AG04450 (cell line): Measurements from ENCODE around the gene HACD2. TPM values are rescaled to one million over a fixed set of nuclear protein-coding genes. Genes with fewer than 3 reads are reported as not detected.

Experiments used
- CTCF ChIA-PET: fragments of 300-600, 350-600 bp; formaldehyde crosslinking; extraction: SDS; loops from one replicate; lab custom pipeline; 2022; ENCODE audit warnings: antibody characterized with exemption, inconsistent platforms; lab: Charles Lee
- POLR2A ChIA-PET: fragments of 350-600 bp; formaldehyde crosslinking; extraction: SDS; loops from one replicate; lab custom pipeline; 2021; ENCODE audit warnings: antibody characterized with exemption, inconsistent platforms; lab: Yijun Ruan, JAX
- DNase-seq: peaks from one replicate; pipeline ENCODE4 v3.0.0-alpha.2; 2011; ENCODE audit warnings: low read depth, low spot score
- H3K27ac ChIP-seq: one replicate; pipeline ENCODE4 v1.5.1; 2012; ENCODE audit warnings: low read depth, low read length, control low read depth
- H3K27me3 ChIP-seq: one replicate; pipeline ENCODE4 v1.6.0; 2012; ENCODE audit warnings: low read length; ENCODE audit not compliant: control insufficient read depth, insufficient read depth
- H3K4me3 ChIP-seq: 2 replicates; pipeline ENCODE4 v1.5.1; 2011; ENCODE audit warnings: mild to moderate bottlenecking, low read depth, low read length, control low read depth
- H3K9me3 ChIP-seq: 2 replicates; pipeline ENCODE4 v1.5.1; 2012; ENCODE audit warnings: low read length; ENCODE audit not compliant: control insufficient read depth, insufficient read depth
- CTCF ChIP-seq: IDR thresholded peaks from 2 replicates; pipeline ENCODE4 v1.5.1; 2011; ENCODE audit warnings: low read depth, low read length, control low read depth, inconsistent platforms
- polyA plus RNA-seq: library from polyadenylated mRNA; depleted of rRNA; stranded (reverse); fragments of >200 nt; gene quantifications from 2 replicates; pipeline ENCODE4 v1.2.3, GENCODE V29; 2011

The HACD2 gene
- polyA plus RNA-seq, 1 experiment: 43.5 TPM

- DNase-seq: no peak
- Histone ChIP-seq H3K27ac (no peak overlapping the region), H3K4me3 (no peak overlapping the region), H3K9me3 (no peaks in the 10 kb centered on the region), H3K27me3 (peaks cover 44% of the 10 kb centered on the region)
- ChIA-PET CTCF (no interaction called here), POLR2A (no interaction called here)
- TF ChIP-seq CTCF: no peak
Observed at GRCh38 chr3:123469323-123469995, 115.4 kb downstream of the HACD2 start.

GRCh38 chr3:123467046-123467445 is 117.8 kb downstream of the HACD2 start:
- POLR2A ChIA-PET: no interaction called here
- TF ChIP-seq CTCF: no peak
- no peaks in the 10 kb centered on the region for H3K9me3 ChIP-seq
- DNase-seq: no peak
- H3K27ac ChIP-seq: no peak overlapping the region
- peaks cover 59% of the 10 kb centered on the region for H3K27me3 ChIP-seq
- H3K4me3 ChIP-seq: no peak overlapping the region
- CTCF ChIA-PET: interaction anchor here (0.9 kb wide), 1 partner anchor 138 kb away, joined by 4 read pairs; no protein-coding TSS in a partner anchor

GRCh38 chr3:123464211-123464610 is 120.6 kb downstream of the HACD2 start:
- H3K9me3 ChIP-seq: no peaks in the 10 kb centered on the region
- H3K27ac ChIP-seq: no peak overlapping the region
- H3K27me3 ChIP-seq: peaks cover 60% of the 10 kb centered on the region
- ChIA-PET CTCF (interaction anchor here (0.8 kb wide), 1 partner anchor 135 kb away, joined by 3 read pairs; no protein-coding TSS in a partner anchor), POLR2A (no interaction called here)
- TF ChIP-seq CTCF: no peak
- no peak overlapping the region for H3K4me3 ChIP-seq
- no peak for DNase-seq

GRCh38 chr3:123459862-123460261 is 125.0 kb downstream of the HACD2 start:
- no peak for TF ChIP-seq CTCF
- H3K27me3 ChIP-seq: peaks cover 55% of the 10 kb centered on the region

GRCh38 chr3:123458255-123458654 is 126.6 kb downstream of the HACD2 start:
- no peak for DNase-seq
- Histone ChIP-seq H3K27me3 (peaks cover 57% of the 10 kb centered on the region), H3K27ac (no peak overlapping the region), H3K4me3 (no peak overlapping the region), H3K9me3 (no peaks in the 10 kb centered on the region)
- TF ChIP-seq CTCF: no peak
- POLR2A ChIA-PET: no interaction called here
- CTCF ChIA-PET: interaction anchor here (1.1 kb wide), 1 partner anchor 129 kb away, joined by 4 read pairs; no protein-coding TSS in a partner anchor

More at GRCh38 chr3:123459862-123460261, 125.0 kb downstream of the HACD2 start:
- no peak overlapping the region for H3K4me3 ChIP-seq
- H3K27ac ChIP-seq: peak overlapping the region; percentile 11
- H3K9me3 ChIP-seq: no peaks in the 10 kb centered on the region
- no peak for DNase-seq
- CTCF ChIA-PET: no interaction called here
- POLR2A ChIA-PET: no interaction called here
